Glomerular endothelial cell (primary cell): Measurements from ENCODE around the gene NDUFA13. TPM values are rescaled to one million over a fixed set of nuclear protein-coding genes. Genes with fewer than 3 reads are reported as not detected.

Source experiments
- DNase-seq: peaks from one replicate; pipeline ENCODE4 v3.0.0-alpha.2; 2011; ENCODE audit warnings: low read depth, low spot score; ENCODE audit errors: extremely low read depth
- total RNA-seq: library from RNA; depleted of rRNA; stranded (reverse); fragments of >200 nt; gene quantifications from 2 replicates; pipeline ENCODE4 v1.2.3, GENCODE V29; 2015

Gene NDUFA13
- total RNA-seq, 1 donor from 2014 or later = 111 TPM

DNA sequence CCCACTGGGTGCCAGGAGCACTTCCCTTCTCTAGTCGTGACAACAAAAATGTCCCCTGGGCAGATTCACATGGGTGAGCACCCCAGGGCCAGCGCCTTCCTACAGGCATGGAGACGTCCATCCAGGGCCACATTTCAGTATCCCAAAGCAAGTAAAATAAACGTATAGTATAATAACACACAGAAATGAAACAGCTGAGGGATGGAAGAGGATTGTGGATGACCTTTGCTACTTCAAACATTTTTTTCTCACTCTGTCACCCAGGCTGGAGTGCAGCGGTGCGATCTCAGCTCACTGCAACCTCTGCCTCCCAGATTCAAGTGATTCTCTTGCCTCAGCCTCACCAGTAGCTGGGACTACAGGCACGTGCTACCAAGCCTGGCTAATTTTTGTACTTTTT is 50.3 kb downstream of the NDUFA13 start:
- no peak for DNase-seq

DNA sequence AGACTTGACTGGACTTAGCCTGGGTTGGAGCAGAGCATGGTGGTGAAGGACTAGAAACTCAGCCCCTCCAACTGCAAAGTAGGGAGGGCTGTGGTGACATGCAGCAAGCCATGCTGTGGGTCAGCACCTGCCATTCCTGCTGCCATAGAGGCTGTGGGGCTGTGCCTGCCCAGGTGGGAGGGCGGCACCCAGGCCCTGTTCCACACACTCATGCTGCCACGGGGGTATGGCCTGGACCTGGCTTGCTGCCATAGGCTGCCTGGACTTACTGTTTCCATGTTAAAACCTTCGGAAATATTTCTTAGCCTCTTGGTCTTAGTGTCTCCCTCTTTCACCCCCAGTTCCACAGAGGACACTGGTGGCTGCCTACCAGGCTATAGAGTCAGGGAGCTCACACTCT is 51.4 kb downstream of the NDUFA13 start:
- no peak for DNase-seq

DNA sequence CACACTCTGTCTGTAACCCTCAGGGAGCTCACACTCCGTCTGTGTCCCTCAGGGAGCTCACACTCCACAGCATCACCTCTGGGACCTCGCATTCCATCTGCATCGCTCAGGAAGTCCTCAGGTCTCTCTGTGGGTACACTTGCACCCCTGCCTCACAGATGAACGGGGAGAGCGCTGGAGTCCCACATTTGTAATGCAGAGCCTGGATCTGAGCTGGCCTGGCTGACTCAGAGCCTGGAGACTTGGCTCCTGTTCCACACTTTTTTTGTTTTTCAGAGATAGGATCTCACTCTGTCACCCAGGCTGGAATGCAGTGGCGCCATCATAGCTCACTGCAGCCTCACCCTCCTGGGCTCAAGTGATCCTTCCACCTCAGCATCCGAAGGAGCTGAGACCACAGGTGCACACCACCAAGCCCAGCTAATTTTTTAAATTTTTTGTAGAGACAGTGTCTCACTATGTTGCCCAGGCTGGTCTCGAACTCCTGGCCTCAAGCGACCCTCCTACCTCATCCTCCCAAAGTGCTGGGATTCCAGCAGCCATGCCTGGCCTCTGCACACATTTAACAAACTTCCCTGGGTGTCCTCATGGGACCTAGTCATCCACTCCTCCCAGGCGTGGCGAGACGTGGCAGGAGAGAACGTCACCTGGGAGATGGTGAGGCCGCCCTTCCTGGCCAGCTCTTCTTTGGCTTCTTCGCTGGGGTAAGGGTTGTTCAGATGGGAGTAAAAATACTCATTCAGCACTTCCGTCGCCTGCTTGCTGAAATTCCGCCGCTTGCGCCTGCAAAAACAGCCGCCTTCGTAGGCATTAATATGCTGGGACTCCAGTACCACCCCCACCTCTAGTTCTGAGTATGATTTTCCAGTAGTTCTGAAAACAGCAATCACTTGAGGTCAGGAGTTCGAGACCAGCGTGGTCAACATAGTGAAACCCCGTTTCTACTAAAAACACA is 53.1 kb downstream of the NDUFA13 start:
- DNase-seq = no peak

DNA sequence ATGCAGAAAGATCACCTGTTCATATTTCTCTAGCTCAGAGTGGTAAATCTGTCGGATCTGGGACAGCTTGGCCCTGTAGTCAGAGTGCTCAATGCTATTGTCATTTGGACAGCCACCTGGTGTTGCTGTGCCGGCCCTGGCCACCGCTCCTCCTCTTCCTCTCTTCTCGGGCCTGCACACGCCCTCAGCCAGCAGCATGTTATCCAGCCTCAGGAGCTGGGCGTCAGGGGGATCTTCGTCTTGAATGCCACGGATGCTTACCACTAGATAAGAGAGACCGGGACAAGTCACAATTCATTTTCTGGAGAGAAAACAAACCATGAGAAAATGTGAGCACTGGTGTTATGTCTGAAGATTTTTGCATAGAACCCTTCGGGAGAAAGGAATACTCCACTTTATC is 54.5 kb downstream of the NDUFA13 start:
- DNase-seq = no peak

DNA sequence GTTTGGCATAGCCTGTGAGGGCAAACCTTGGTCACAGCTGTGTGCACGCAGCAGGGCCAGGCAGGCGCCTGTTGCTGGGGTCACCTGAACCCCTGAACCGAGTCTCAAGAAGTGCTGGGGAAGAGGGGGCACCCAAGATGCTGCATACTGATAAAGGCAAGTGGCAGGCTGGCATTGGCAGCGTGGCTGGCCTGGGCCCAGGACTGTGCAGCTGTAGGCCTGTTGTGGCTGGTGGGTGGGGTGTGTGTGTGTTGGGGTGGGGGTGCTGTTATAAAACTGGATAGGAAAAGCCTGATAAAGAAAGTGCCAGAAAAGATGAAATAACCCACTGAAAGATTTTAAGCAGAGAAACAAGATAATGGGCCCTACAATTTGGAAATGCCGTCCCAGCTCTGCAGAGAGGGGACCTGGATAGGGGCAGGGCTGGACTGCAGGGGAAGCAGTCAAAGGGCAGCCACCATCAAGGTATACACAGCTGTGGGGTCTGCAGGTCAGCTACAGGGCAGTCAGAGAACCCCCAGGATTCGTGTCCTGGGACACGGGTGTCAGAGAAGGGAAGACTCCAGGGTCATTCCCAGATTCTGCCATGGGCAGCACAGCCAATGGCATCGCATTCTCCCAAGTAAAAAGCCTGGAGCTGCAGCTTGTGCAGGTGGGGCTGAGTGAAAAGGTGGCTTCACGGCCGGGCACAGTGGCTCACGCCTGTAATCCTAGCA is 55.2 kb downstream of the NDUFA13 start:
- no peak for DNase-seq

DNA sequence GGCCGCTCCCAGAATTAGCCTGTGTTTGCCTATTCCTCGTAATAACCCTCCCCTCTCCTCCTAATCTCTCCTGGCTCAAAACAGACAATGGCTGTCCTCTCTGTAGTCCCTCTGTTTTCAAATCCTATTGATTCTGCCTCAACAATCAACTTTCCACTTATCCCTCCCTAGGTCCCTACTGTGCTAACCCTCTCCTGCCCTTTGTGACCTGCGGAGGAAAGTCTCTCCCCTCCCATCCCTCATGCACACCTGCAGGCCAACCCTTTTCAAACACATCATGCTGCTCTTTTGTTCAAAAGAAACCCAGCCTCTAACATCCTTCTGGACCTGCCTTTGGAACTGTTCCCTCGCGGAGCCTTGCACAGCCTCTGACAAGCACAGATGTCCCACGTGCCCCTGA is 59.4 kb downstream of the NDUFA13 start:
- DNase-seq = no peak

Other genes starting within 250 kb of the NDUFA13 start
- not detected in 2 replicates for gene TM6SF2, start 242.9 kb upstream of the NDUFA13 start, total RNA-seq
- 43.7 and 45.8 TPM in 2 replicates for gene SUGP1, start 195.7 kb upstream of the NDUFA13 start, total RNA-seq
- 34.3 and 46.0 TPM in 2 replicates for gene MAU2, start 195.4 kb upstream of the NDUFA13 start, total RNA-seq
- 97.8 and 102 TPM in 2 replicates for gene GATAD2A, start 110.5 kb upstream of the NDUFA13 start, total RNA-seq
- 0.92 and 1.7 TPM in 2 replicates for gene TSSK6, start 677 bp upstream of the NDUFA13 start, total RNA-seq
- gene YJEFN3, start 12.7 kb downstream of the NDUFA13 start, total RNA-seq = 0.53 TPM in 1 of 2 replicates, not detected in the other
- gene CILP2, start 22.0 kb downstream of the NDUFA13 start, total RNA-seq = not detected in 2 replicates
- 0.19 TPM in 1 of 2 replicates, not detected in the other for gene PBX4, start 102.5 kb downstream of the NDUFA13 start, total RNA-seq
- gene LPAR2, start 112.0 kb downstream of the NDUFA13 start, total RNA-seq = 6.2 and 7.5 TPM in 2 replicates
- gene GMIP, start 127.4 kb downstream of the NDUFA13 start, total RNA-seq = 13.6 and 22.5 TPM in 2 replicates
- 191 and 275 TPM in 2 replicates for gene ATP13A1, start 147.5 kb downstream of the NDUFA13 start, total RNA-seq
- 6.1 and 9.4 TPM in 2 replicates for gene ZNF101, start 152.6 kb downstream of the NDUFA13 start, total RNA-seq
- 2.5 and 5.5 TPM in 2 replicates for gene ZNF14, start 216.9 kb downstream of the NDUFA13 start, total RNA-seq